K562 (cell line): Measurements from ENCODE around the gene NDUFV2. TPM values are rescaled to one million over a fixed set of nuclear protein-coding genes. Genes with fewer than 3 reads are reported as not detected.

Source experiments
- CBFB ChIP-seq: sonication (generic); formaldehyde crosslinking; IDR thresholded peaks from 2 replicates; pipeline ENCODE4 v1.4.0; 2020; ENCODE audit warnings: mild to moderate bottlenecking, missing genetic modification reagents
- FOXJ2 ChIP-seq: fragments of 200-800 bp; sonication (Bioruptor generic); IDR thresholded peaks from 2 replicates; pipeline ENCODE4 v1.6.1; 2016; ENCODE audit warnings: missing genetic modification characterization, missing compliant biosample characterization
- ILF3 ChIP-seq: fragments of 450-650 bp; IDR thresholded peaks from 2 replicates; pipeline ENCODE4 v1.6.1; 2018; ENCODE audit warnings: antibody characterized with exemption, mild to moderate bottlenecking, moderate library complexity, borderline replicate concordance
- JUND ChIP-seq, 2 experiments: IDR thresholded peaks; 2 replicates in 1 of 2; 3 replicates in 1 of 2; pipeline ENCODE4 v1.6.1; 2011; ENCODE audit warnings: borderline replicate concordance in 2 of 2, low read depth in 2 of 2, low read length in 2 of 2, improper control_type of control experiment in 1 of 2, missing biosample characterization in 1 of 2, missing genetic modification characterization in 1 of 2, missing genetic modification reagents in 1 of 2
- KDM5B ChIP-seq: fragments of 200-600 bp; sonication (generic); IDR thresholded peaks from 2 replicates; pipeline ENCODE4 v1.6.1; 2012; ENCODE audit warnings: low read depth, mild to moderate bottlenecking, moderate library complexity, low read length, control low read depth, inconsistent platforms; ENCODE audit not compliant: insufficient replicate concordance
- MBD2 ChIP-seq: sonication (generic); IDR thresholded peaks from 2 replicates; pipeline ENCODE4 v1.6.1; 2016; ENCODE audit warnings: low read depth, borderline replicate concordance
- MYNN ChIP-seq, 2 experiments: sonication (generic); formaldehyde crosslinking in 1 of 2; IDR thresholded peaks; 2 replicates each; pipeline versions ENCODE4 v1.5.0 to v1.6.1; 2016 to 2020; ENCODE audit warnings: antibody characterized with exemption in 1 of 2, missing genetic modification reagents in 1 of 2
- POLR2AphosphoS5 ChIP-seq: IDR thresholded peaks from 2 replicates; pipeline ENCODE4 v1.6.1; 2011; ENCODE audit warnings: mild to moderate bottlenecking, low read depth, low read length, moderate library complexity; ENCODE audit not compliant: control insufficient read depth, insufficient read depth
- POLR3G ChIP-seq: IDR thresholded peaks from 2 replicates; pipeline ENCODE4 v1.6.1; 2011; ENCODE audit not compliant: insufficient read length, insufficient replicate concordance; ENCODE audit errors: extremely low read depth
- PTRF ChIP-seq: fragments of 450-650 bp; IDR thresholded peaks from 2 replicates; pipeline ENCODE4 v1.6.1; 2016; ENCODE audit warnings: mild to moderate bottlenecking, missing genetic modification characterization, missing compliant biosample characterization
- RUNX1 ChIP-seq: sonication (generic); IDR thresholded peaks from 2 replicates; pipeline ENCODE4 v1.6.1; 2016; ENCODE audit warnings: antibody characterized with exemption, low read depth
- SMARCA4 ChIP-seq: fragments of 450-650 bp; IDR thresholded peaks from 2 replicates; pipeline ENCODE4 v1.6.1; 2016
- ZBTB8A ChIP-seq: fragments of 450-650 bp; IDR thresholded peaks from 2 replicates; pipeline ENCODE4 v1.6.1; 2018; ENCODE audit warnings: mild to moderate bottlenecking, moderate library complexity; ENCODE audit not compliant: partially characterized antibody
- ZNF507 ChIP-seq: conservative IDR thresholded peaks from 2 replicates; pipeline ENCODE4 v1.6.1; 2017; ENCODE audit warnings: missing genetic modification characterization, missing compliant biosample characterization
- polyA plus RNA-seq, 8 experiments: library from polyadenylated mRNA; depleted of rRNA in 4 of 8; stranded (reverse) in 5 of 8; unstranded in 3 of 8; fragments of >200 nt; fragmentation: Nextera tagmentation in 2 of 8; fragmentation: Illumina TruSeq in 1 of 8; extraction: Ambion mirVana in 2 of 8; extraction: Trizol in 1 of 8; gene quantifications; 2 replicates each; pipeline versions ENCODE4 v1.2.1 to v1.2.3, GENCODE V29; 2011 to 2014; ENCODE audit warnings: inconsistent platforms in 1 of 8, missing spikeins in 1 of 8
- total RNA-seq, 7 experiments: library from RNA; depleted of rRNA in 6 of 7; stranded (reverse); fragments of >200 nt in 6 of 7; fragmentation: Illumina TruSeq in 2 of 7; extraction: Trizol in 2 of 7; gene quantifications; 2 replicates each; pipeline versions ENCODE4 v1.2.1 to v1.2.3, GENCODE V29; 2011 to 2021; ENCODE audit warnings: low replicate concordance in 1 of 7
- TF ChIP-seq, protein P1 (sequence below): sonication (generic); formaldehyde crosslinking; IDR thresholded peaks from 2 replicates; pipeline ENCODE4 v1.8.1; 2023; ENCODE audit warnings: mild to moderate bottlenecking, missing genetic modification reagents
- TF ChIP-seq, protein P2 (sequence below): sonication (generic); formaldehyde crosslinking; IDR thresholded peaks from 2 replicates; pipeline ENCODE4 v1.4.0; 2020; ENCODE audit warnings: mild to moderate bottlenecking, missing genetic modification reagents
- TF ChIP-seq, protein P3 (sequence below): fragments of 250-450 bp; sonication (Bioruptor Pico); IDR thresholded peaks from 2 replicates; pipeline ENCODE4 v1.8.0; 2021; ENCODE audit warnings: mild to moderate bottlenecking, moderate library complexity
- TF ChIP-seq, protein P4 (sequence below): fragments of 250-450 bp; sonication (Bioruptor Pico); IDR thresholded peaks from 2 replicates; pipeline ENCODE4 v1.9.0; 2021; ENCODE audit warnings: mild to moderate bottlenecking
- TF ChIP-seq, protein P5 (sequence below): sonication (generic); formaldehyde crosslinking; IDR thresholded peaks from 2 replicates; pipeline ENCODE4 v1.8.0; 2023; ENCODE audit warnings: mild to moderate bottlenecking, missing genetic modification reagents

The NDUFV2 gene
- total and polyA plus RNA-seq, 9 of the 15 experiments (the other 6 are each of a cell fraction or from before 2014, with no cell fraction given), result 213 to 550 (median 384) TPM

DNA sequence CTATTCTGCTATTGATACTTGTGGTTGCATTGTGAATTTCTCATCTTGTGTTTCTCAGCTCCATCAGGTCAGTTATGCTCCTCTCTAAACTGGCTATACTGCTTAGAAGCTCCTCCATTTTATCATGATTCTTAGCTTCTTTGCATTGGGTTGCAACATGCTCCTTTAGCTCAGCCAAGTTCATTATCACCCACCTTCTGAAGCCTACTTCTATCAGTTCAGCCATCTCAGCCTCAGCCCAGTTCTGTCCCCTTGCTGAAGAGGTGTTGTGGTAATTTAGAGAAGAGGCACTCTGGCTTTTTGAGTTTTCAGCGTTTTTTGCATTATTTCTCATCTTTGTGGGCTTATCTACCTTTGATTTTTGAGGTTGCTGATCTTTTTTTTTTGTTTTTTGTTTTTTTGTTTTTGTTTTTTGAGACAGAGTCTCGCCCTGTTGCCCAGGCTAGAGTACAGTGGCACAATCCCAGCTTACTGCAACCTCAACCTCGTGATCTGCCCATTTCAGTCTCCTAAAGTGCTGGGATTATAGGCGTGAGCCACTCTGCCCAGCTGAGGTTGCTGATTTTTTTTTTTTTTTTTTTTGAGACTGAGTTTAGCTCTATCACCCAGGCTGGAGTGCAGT, 70.1 kb downstream of the NDUFV2 start (continued):
- TF ChIP-seq SMARCA4, result peak; percentile 64; the same call in 1 of the 2 replicates
- no peak for TF ChIP-seq POLR2AphosphoS5
- no peak for TF ChIP-seq CBFB (CRISPR knock-in tag)
- TF ChIP-seq RUNX1, result no peak
- peak; percentile 45; the same call in 1 of the 2 replicates for TF ChIP-seq JUND (IDR thresholded peaks at IDR 0.05; ENCODE audit: borderline replicate concordance, low read depth, low read length)
- no peak; the same call in 2 of the 3 replicates for TF ChIP-seq JUND (tag; IDR thresholded peaks at IDR 0.05; ENCODE audit: borderline replicate concordance, low read depth, low read length)
- TF ChIP-seq, protein P1, sequence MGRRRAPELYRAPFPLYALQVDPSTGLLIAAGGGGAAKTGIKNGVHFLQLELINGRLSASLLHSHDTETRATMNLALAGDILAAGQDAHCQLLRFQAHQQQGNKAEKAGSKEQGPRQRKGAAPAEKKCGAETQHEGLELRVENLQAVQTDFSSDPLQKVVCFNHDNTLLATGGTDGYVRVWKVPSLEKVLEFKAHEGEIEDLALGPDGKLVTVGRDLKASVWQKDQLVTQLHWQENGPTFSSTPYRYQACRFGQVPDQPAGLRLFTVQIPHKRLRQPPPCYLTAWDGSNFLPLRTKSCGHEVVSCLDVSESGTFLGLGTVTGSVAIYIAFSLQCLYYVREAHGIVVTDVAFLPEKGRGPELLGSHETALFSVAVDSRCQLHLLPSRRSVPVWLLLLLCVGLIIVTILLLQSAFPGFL (CRISPR knock-in tag), result no peak
- no peak for TF ChIP-seq POLR3G
- TF ChIP-seq, protein P2, sequence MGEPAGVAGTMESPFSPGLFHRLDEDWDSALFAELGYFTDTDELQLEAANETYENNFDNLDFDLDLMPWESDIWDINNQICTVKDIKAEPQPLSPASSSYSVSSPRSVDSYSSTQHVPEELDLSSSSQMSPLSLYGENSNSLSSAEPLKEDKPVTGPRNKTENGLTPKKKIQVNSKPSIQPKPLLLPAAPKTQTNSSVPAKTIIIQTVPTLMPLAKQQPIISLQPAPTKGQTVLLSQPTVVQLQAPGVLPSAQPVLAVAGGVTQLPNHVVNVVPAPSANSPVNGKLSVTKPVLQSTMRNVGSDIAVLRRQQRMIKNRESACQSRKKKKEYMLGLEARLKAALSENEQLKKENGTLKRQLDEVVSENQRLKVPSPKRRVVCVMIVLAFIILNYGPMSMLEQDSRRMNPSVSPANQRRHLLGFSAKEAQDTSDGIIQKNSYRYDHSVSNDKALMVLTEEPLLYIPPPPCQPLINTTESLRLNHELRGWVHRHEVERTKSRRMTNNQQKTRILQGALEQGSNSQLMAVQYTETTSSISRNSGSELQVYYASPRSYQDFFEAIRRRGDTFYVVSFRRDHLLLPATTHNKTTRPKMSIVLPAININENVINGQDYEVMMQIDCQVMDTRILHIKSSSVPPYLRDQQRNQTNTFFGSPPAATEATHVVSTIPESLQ, result no peak
- TF ChIP-seq FOXJ2 (tag), result no peak
- TF ChIP-seq, protein P3, sequence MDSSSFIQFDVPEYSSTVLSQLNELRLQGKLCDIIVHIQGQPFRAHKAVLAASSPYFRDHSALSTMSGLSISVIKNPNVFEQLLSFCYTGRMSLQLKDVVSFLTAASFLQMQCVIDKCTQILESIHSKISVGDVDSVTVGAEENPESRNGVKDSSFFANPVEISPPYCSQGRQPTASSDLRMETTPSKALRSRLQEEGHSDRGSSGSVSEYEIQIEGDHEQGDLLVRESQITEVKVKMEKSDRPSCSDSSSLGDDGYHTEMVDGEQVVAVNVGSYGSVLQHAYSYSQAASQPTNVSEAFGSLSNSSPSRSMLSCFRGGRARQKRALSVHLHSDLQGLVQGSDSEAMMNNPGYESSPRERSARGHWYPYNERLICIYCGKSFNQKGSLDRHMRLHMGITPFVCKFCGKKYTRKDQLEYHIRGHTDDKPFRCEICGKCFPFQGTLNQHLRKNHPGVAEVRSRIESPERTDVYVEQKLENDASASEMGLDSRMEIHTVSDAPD, result no peak
- no peak for TF ChIP-seq MBD2
- no peak for TF ChIP-seq MYNN (IDR thresholded peaks at IDR 0.05)
- TF ChIP-seq MYNN (CRISPR knock-in tag; IDR thresholded peaks at IDR 0.05), result no peak
- TF ChIP-seq ZBTB8A, result no peak
- TF ChIP-seq PTRF, result no peak
- TF ChIP-seq, protein P4, sequence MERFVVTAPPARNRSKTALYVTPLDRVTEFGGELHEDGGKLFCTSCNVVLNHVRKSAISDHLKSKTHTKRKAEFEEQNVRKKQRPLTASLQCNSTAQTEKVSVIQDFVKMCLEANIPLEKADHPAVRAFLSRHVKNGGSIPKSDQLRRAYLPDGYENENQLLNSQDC (CRISPR knock-in tag), result no peak
- TF ChIP-seq ILF3, result no peak
- TF ChIP-seq, protein P5, sequence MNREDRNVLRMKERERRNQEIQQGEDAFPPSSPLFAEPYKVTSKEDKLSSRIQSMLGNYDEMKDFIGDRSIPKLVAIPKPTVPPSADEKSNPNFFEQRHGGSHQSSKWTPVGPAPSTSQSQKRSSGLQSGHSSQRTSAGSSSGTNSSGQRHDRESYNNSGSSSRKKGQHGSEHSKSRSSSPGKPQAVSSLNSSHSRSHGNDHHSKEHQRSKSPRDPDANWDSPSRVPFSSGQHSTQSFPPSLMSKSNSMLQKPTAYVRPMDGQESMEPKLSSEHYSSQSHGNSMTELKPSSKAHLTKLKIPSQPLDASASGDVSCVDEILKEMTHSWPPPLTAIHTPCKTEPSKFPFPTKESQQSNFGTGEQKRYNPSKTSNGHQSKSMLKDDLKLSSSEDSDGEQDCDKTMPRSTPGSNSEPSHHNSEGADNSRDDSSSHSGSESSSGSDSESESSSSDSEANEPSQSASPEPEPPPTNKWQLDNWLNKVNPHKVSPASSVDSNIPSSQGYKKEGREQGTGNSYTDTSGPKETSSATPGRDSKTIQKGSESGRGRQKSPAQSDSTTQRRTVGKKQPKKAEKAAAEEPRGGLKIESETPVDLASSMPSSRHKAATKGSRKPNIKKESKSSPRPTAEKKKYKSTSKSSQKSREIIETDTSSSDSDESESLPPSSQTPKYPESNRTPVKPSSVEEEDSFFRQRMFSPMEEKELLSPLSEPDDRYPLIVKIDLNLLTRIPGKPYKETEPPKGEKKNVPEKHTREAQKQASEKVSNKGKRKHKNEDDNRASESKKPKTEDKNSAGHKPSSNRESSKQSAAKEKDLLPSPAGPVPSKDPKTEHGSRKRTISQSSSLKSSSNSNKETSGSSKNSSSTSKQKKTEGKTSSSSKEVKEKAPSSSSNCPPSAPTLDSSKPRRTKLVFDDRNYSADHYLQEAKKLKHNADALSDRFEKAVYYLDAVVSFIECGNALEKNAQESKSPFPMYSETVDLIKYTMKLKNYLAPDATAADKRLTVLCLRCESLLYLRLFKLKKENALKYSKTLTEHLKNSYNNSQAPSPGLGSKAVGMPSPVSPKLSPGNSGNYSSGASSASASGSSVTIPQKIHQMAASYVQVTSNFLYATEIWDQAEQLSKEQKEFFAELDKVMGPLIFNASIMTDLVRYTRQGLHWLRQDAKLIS (CRISPR knock-in tag), result no peak
- no peak for TF ChIP-seq ZNF507 (tag)
- TF ChIP-seq KDM5B, result no peak
